Esophagus squamous epithelium (tissue), 5 donors: ENCODE results near the gene RBM23. TPM values are rescaled to one million over a fixed set of nuclear protein-coding genes. Genes with fewer than 3 reads are reported as not detected.
A peak's percentile ranks its signal among the peaks of the same experiment; 100 is the strongest.
"Not testable (repeated sequence)": the region's sequence is repeated elsewhere in the genome, so short reads cannot be mapped to it uniquely, and the experiment has no call there.

Source experiments
- DNase-seq: peaks from one replicate; lab custom pipeline; 2025; lab: John Stamatoyannopoulos, UW
- H3K27ac ChIP-seq, 4 donors: fragments of 200-600 bp; sonication (generic); one replicate each; pipeline ENCODE4 v1.5.1; 2016 to 2019; ENCODE audit warnings: mild to moderate bottlenecking in 1 of 4
- H3K27me3 ChIP-seq, 4 donors: fragments of 200-600 bp; sonication (generic); 1 replicate in 3 of 4; 2 replicates in 1 of 4; pipeline versions ENCODE4 v1.5.1 to v1.6.0; 2017 to 2021; ENCODE audit warnings: antibody characterized with exemption in 1 of 4
- H3K36me3 ChIP-seq, 3 donors: fragments of 200-600 bp; sonication (generic); one replicate each; pipeline ENCODE4 v1.5.1; 2016 to 2019
- H3K4me1 ChIP-seq, 3 donors: fragments of 200-600 bp; sonication (generic); one replicate each; pipeline ENCODE4 v1.5.1; 2017 to 2019
- H3K4me3 ChIP-seq, 4 donors: fragments of 200-600 bp; sonication (generic); 1 replicate in 3 of 4; 2 replicates in 1 of 4; pipeline ENCODE4 v1.5.1; 2016 to 2019; ENCODE audit warnings: mild to moderate bottlenecking in 2 of 4, moderate library complexity in 1 of 4
- H3K9me3 ChIP-seq, 3 donors: fragments of 200-600 bp; sonication (generic); one replicate each; pipeline ENCODE4 v1.5.1; 2016 to 2019
- CTCF ChIP-seq, 6 experiments: fragments of 450-650 bp in 4 of 6; fragments of 200-600 bp in 2 of 6; sonication (generic) in 2 of 6; IDR thresholded peaks; one replicate each; pipeline ENCODE4 v1.5.1; 2016 to 2019; ENCODE audit warnings: antibody characterized with exemption in 6 of 6, mild to moderate bottlenecking in 4 of 6, moderate library complexity in 4 of 6
- POLR2A ChIP-seq, 4 donors: fragments of 450-650 bp; IDR thresholded peaks; one replicate each; pipeline ENCODE4 v1.6.1; 2017; ENCODE audit warnings: antibody characterized with exemption in 4 of 4, mild to moderate bottlenecking in 4 of 4, moderate library complexity in 3 of 4
- WGBS, 2 donors: methylation state at CpG; one replicate each; pipeline ENCODE4 v1.1.5; 2018; 5-methylcytosine and 5-hydroxymethylcytosine counted together
- intact Hi-C: fragments of 100-400 bp; cut with DNase I; formaldehyde crosslinking; loops from one replicate; pipeline ENCODE4 v1.15.0; 2022
- total RNA-seq, 4 donors: library from RNA; depleted of rRNA; stranded (reverse); fragments of >200 nt; gene quantifications; one replicate each; pipeline ENCODE4 v1.1.0, GENCODE V29; 2016
- donor health status: DM: yes; HTN: yes; CAD: no.

The RBM23 gene
- total RNA-seq, 4 donors from 2014 or later, result 40.0 to 101 (median 58.9) TPM

GRCh38 chr14:22870811-22871223 lies 48.1 kb downstream of the RBM23 start:
- intact Hi-C loops, result no loop called here
- Histone ChIP-seq H3K27me3 (no peaks in the 10 kb centered on the region), H3K9me3 (no peaks in the 10 kb centered on the region), H3K4me3 (peak overlapping the region; percentile 64 to 100 (median 88)), H3K4me1 (peaks cover 20 to 60% (median 31%) of the 10 kb centered on the region in 3 donors), H3K27ac (peak overlapping the region; percentile 97 to 100 (median 100)), H3K36me3 (peaks cover 15 to 30% (median 25%) of the 10 kb centered on the region in 3 donors)
- no peak for DNase-seq
- WGBS, 2 donors, result 0 to 11% methylated on average over 1 of the region's 1 CpG
- TF ChIP-seq CTCF (IDR thresholded peaks at IDR 0.05) (no peak), POLR2A (IDR thresholded peaks at IDR 0.05) (no peak)

- 85 to 96% methylated on average over 5 of the region's 5 CpGs for WGBS, 2 donors
- Histone ChIP-seq H3K4me1 (peaks cover 12 to 32% (median 12%) of the 10 kb centered on the region in 3 donors), H3K27ac (no peak overlapping the region), H3K27me3 (no peaks in the 10 kb centered on the region), H3K4me3 (no peak overlapping the region), H3K36me3 (no peaks in the 10 kb centered on the region), H3K9me3 (no peaks in the 10 kb centered on the region)
- DNase-seq, result no peak
- no peak for TF ChIP-seq POLR2A (IDR thresholded peaks at IDR 0.05)
- TF ChIP-seq CTCF (IDR thresholded peaks at IDR 0.05), result no peak
- intact Hi-C loops, result no loop called here
These were observed 52.1 kb downstream of the RBM23 start for GRCh38 chr14:22866874-22867273.

GRCh38 chr14:22865424-22866405 lies 53.2 kb downstream of the RBM23 start:
- Histone ChIP-seq H3K27ac (no peak overlapping the region), H3K4me3 (no peak overlapping the region), H3K4me1 (peaks cover 10 to 28% (median 11%) of the 10 kb centered on the region in 3 donors), H3K27me3 (no peaks in the 10 kb centered on the region), H3K36me3 (no peaks in the 10 kb centered on the region), H3K9me3 (no peaks in the 10 kb centered on the region)
- 58% methylated on average over 6 of the region's 6 CpGs for WGBS, 2 donors
- TF ChIP-seq CTCF (IDR thresholded peaks at IDR 0.05), result peak in 1 of 6 experiments; percentile 14
- no peak for TF ChIP-seq POLR2A (IDR thresholded peaks at IDR 0.05)
- DNase-seq, result no peak
- intact Hi-C loops, result no loop called here

GRCh38 chr14:22864979-22865378 lies 54.0 kb downstream of the RBM23 start:
- Histone ChIP-seq H3K4me3 (no peak overlapping the region), H3K4me1 (peaks cover 2 to 21% (median 3%) of the 10 kb centered on the region in 3 donors), H3K27ac (no peak overlapping the region), H3K36me3 (no peaks in the 10 kb centered on the region), H3K27me3 (no peaks in the 10 kb centered on the region), H3K9me3 (no peaks in the 10 kb centered on the region)
- 74 to 83% methylated on average over 4 of the region's 4 CpGs for WGBS, 2 donors
- TF ChIP-seq CTCF (IDR thresholded peaks at IDR 0.05) (no peak), POLR2A (IDR thresholded peaks at IDR 0.05) (no peak)
- no peak for DNase-seq
- intact Hi-C loops, result no loop called here

GRCh38 chr14:22861651-22862050 lies 57.3 kb downstream of the RBM23 start:
- H3K4me3 ChIP-seq, result no peak overlapping the region
- intact Hi-C loops, result no loop called here
- no peak overlapping the region for H3K27ac ChIP-seq
- peaks cover 0 to 14% (median 0%) of the 10 kb centered on the region in 3 donors for H3K4me1 ChIP-seq
- DNase-seq, result no peak
- H3K27me3 ChIP-seq, result no peaks in the 10 kb centered on the region
- no peaks in the 10 kb centered on the region for H3K9me3 ChIP-seq
- TF ChIP-seq CTCF (IDR thresholded peaks at IDR 0.05), result no peak
- no peak for TF ChIP-seq POLR2A (IDR thresholded peaks at IDR 0.05)
- H3K36me3 ChIP-seq, result no peaks in the 10 kb centered on the region

- H3K27ac ChIP-seq, H3K9me3 ChIP-seq, DNase-seq, H3K4me1 ChIP-seq, H3K4me3 ChIP-seq, intact Hi-C loops, H3K36me3 ChIP-seq, H3K27me3 ChIP-seq: not testable (repeated sequence)
- WGBS, 2 donors, result 43 to 50% methylated on average over 1 of the region's 3 CpGs
These were observed 58.6 kb downstream of the RBM23 start for GRCh38 chr14:22860377-22860776.
